K562 (cell line): Measurements from ENCODE around the gene LRRC51.

Experiments used
- CBX1 ChIP-seq: sonication (generic); IDR thresholded peaks from 2 replicates; pipeline ENCODE4 v1.6.1; 2016; ENCODE audit warnings: antibody characterized with exemption, low read depth, mild to moderate bottlenecking
- CBX8 ChIP-seq: fragments of 200-600 bp; sonication (generic); IDR thresholded peaks from 2 replicates; pipeline ENCODE4 v1.6.1; 2012; ENCODE audit warnings: borderline replicate concordance, mixed run types, low read depth, mild to moderate bottlenecking, moderate library complexity, mixed read lengths, low read length, control low read depth, inconsistent platforms; ENCODE audit not compliant: poor library complexity, severe bottlenecking; ENCODE audit errors: extremely low read depth
- CTCF ChIP-seq, 3 experiments: IDR thresholded peaks in 2 of 3; conservative IDR thresholded peaks in 1 of 3; 2 replicates each; pipeline ENCODE4 v1.5.1; 2011 to 2012; ENCODE audit warnings: low read length in 3 of 3, mild to moderate bottlenecking in 3 of 3, control low read depth in 2 of 3, improper control_type of control experiment in 1 of 3, inconsistent platforms in 1 of 3, low read depth in 1 of 3, mixed read lengths in 1 of 3, moderate library complexity in 1 of 3; ENCODE audit not compliant: insufficient read depth in 2 of 3
- E2F6 ChIP-seq, 2 experiments: IDR thresholded peaks; 2 replicates each; pipeline ENCODE4 v1.6.1; 2011; ENCODE audit warnings: borderline replicate concordance in 1 of 2, control low read depth in 1 of 2, low read depth in 1 of 2, low read length in 1 of 2, mild to moderate bottlenecking in 1 of 2, mixed read lengths in 1 of 2, moderate library complexity in 1 of 2; ENCODE audit not compliant: insufficient read depth in 1 of 2, insufficient read length in 1 of 2, poor library complexity in 1 of 2, severe bottlenecking in 1 of 2; ENCODE audit errors: extremely low read depth in 1 of 2
- HDGF ChIP-seq: fragments of 450-650 bp; IDR thresholded peaks from 2 replicates; pipeline ENCODE4 v1.6.1; 2016
- MCM3 ChIP-seq: fragments of 450-650 bp; IDR thresholded peaks from 2 replicates; pipeline ENCODE4 v1.6.1; 2016
- MCM5 ChIP-seq: fragments of 450-650 bp; IDR thresholded peaks from 2 replicates; pipeline ENCODE4 v1.6.1; 2016; ENCODE audit warnings: low read depth
- SIN3A ChIP-seq, 2 experiments: fragments of 150-350 bp in 1 of 2; IDR thresholded peaks; 2 replicates each; pipeline ENCODE4 v1.6.1; 2011 to 2016; ENCODE audit warnings: borderline replicate concordance in 2 of 2, low read depth in 2 of 2, low read length in 2 of 2, mild to moderate bottlenecking in 2 of 2, moderate library complexity in 2 of 2; ENCODE audit not compliant: control insufficient read depth in 1 of 2
- TEAD1 ChIP-seq, 2 experiments: fragments of 450-650 bp in 1 of 2; sonication (generic) in 1 of 2; formaldehyde crosslinking; IDR thresholded peaks; 2 replicates each; pipeline versions ENCODE4 v1.4.0 to v1.8.0; 2020 to 2022; ENCODE audit warnings: mild to moderate bottlenecking in 2 of 2, missing genetic modification reagents in 1 of 2
- TEAD4 ChIP-seq, 2 experiments: sonication (generic) in 1 of 2; formaldehyde crosslinking in 1 of 2; IDR thresholded peaks; 2 replicates each; pipeline versions ENCODE4 v1.6.1 to v1.8.0; 2012 to 2022; ENCODE audit warnings: borderline replicate concordance in 1 of 2, inconsistent platforms in 1 of 2, low read length in 1 of 2, mild to moderate bottlenecking in 1 of 2, missing genetic modification reagents in 1 of 2
- TSHZ1 ChIP-seq: fragments of 250-450 bp; sonication (Bioruptor Pico); IDR thresholded peaks from 2 replicates; pipeline ENCODE4 v1.4.0; 2020; ENCODE audit warnings: mild to moderate bottlenecking, moderate library complexity
- ZNF347 ChIP-seq: fragments of 450-650 bp; formaldehyde crosslinking; IDR thresholded peaks from 2 replicates; pipeline ENCODE4 v1.4.0; 2020; ENCODE audit warnings: low read depth, mild to moderate bottlenecking, moderate library complexity
- ZNF79 ChIP-seq: fragments of 250-450 bp; sonication (Bioruptor Pico); IDR thresholded peaks from 2 replicates; pipeline ENCODE4 v1.4.0; 2020; ENCODE audit warnings: low read depth, mild to moderate bottlenecking, moderate library complexity
- TF ChIP-seq, protein P1 (sequence below): conservative IDR thresholded peaks from 2 replicates; pipeline ENCODE4 v1.6.1; 2011; ENCODE audit warnings: low read depth, mild to moderate bottlenecking, low read length; ENCODE audit not compliant: control insufficient read depth

DNA sequence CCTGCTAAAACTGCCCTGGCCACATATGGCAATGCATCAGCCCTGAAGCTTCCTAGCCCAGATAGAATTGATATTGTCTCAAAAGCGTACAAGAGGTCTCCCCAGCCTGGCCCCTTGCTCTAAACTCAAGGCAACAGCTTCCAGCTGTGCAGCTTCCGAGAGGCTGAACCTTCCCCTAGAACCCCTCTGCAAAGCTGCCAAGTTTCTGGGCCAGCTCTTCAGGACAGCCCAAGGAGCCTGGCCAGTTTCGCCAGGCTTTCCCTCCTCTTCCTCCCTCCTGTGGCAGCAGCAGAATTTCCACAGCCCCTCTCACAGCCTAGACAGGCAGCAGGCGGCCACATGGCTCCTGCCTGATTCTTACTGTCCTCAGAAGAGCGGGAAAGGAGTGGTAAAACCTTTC, 34.8 kb upstream of the LRRC51 start:
- TF ChIP-seq CBX8 (no peak), MCM3 (no peak), ZNF347 (CRISPR knock-in tag) (no peak), CTCF (IDR thresholded peaks at IDR 0.05 in 2 of 3, conservative IDR thresholded peaks at IDR 0.05 in 1 of 3; ENCODE audit: insufficient read depth in 2 of 3, low read depth in 1 of 3, low read length in 3 of 3) (no peak), MCM5 (no peak), TEAD4 (IDR thresholded peaks at IDR 0.05; ENCODE audit: low read length) (no peak), TEAD4 (CRISPR knock-in tag; IDR thresholded peaks at IDR 0.05; ENCODE audit: borderline replicate concordance) (no peak), SIN3A (IDR thresholded peaks at IDR 0.05; ENCODE audit: borderline replicate concordance in 2 of 2, control insufficient read depth in 1 of 2, low read depth in 2 of 2, low read length in 2 of 2) (no peak), E2F6 (IDR thresholded peaks at IDR 0.05; ENCODE audit: borderline replicate concordance in 1 of 2, extremely low read depth in 1 of 2, insufficient read depth in 1 of 2, insufficient read length in 1 of 2, low read depth in 1 of 2, low read length in 1 of 2, poor library complexity in 1 of 2, severe bottlenecking in 1 of 2) (no peak), TEAD1 (CRISPR knock-in tag; IDR thresholded peaks at IDR 0.05) (no peak), CBX1 (no peak), ZNF79 (CRISPR knock-in tag) (no peak), TSHZ1 (no peak), HDGF (no peak)
- TF ChIP-seq, protein P1, sequence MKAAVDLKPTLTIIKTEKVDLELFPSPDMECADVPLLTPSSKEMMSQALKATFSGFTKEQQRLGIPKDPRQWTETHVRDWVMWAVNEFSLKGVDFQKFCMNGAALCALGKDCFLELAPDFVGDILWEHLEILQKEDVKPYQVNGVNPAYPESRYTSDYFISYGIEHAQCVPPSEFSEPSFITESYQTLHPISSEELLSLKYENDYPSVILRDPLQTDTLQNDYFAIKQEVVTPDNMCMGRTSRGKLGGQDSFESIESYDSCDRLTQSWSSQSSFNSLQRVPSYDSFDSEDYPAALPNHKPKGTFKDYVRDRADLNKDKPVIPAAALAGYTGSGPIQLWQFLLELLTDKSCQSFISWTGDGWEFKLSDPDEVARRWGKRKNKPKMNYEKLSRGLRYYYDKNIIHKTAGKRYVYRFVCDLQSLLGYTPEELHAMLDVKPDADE: no peak
